Measurements from ENCODE around the gene PTDSS2.
"Not testable (repeated sequence)": the region's sequence is repeated elsewhere in the genome, so short reads cannot be mapped to it uniquely, and the experiment has no call there.

The PTDSS2 gene

DNA sequence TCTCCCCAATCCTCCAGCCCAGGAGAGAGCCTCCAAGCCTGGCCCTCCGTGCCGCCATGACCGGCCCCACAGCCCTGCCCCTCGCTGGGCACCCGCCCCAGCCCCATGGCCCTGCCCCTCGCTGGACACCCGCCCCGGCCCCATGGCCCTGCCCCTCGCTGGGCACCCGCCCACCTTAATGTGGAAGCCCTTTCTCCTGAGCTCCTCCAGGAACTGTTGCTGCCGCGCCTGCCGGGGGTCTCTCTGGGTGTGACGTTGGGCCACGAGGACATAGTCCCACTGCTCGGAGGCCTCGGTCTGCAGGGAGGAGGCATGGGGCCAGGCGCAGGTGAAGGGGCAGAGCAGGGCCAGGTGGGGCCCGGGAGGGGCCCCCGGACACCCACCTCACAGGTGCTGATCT, 16.4 kb upstream of the PTDSS2 start:
- no peak for DNase-seq

DNA sequence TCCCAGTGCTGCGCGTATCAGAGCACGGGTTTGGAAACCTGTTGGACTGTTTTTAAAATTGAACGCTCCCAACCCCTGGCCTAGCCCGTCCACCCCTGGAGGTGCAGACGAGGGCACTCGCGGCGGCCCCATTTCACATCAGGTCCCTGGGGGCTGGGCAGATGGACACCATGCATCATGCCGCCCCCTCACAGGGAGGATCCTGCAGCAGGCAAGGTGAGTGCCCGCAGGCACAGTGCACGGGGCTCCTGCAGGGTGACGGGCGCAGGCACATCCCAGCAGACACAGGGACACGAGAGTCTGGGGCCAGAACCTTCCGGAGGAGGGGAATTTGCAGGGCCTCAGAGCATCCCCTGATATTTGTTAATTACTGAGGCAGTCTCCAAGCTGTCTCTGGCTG, 15.6 kb upstream of the PTDSS2 start:
- DNase-seq = no peak

DNA sequence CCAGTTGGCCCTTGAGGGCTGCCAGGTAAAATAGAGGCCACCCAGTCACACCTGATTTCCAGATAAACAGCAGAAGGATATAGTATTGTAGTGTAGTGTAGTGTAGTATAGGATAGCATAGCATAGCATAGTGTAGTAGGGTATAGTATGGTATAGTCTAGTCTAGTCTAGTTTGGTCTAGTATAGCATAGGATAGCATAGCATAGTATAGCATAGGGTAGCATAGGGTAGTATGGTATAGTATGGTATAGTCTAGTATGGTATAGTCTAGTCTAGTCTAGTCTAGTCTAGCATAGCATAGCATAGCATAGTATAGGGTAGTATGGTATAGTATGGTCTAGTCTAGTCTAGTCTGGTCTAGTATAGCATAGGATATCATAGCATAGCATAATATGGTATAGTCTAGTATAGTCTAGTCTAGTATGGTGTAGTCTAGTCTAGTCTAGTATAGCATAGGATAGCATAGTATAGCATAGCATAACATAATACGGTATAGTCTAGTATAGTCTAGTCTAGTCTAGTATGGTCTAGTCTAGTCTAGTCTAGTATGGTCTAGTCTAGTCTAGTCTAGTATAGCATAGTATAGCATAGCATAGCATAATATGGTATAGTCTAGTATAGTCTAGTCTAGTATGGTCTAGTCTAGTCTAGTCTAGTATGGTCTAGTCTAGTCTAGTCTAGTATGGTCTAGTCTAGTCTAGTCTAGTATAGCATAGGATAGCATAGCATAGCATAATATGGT, 14.9 kb upstream of the PTDSS2 start:
- not testable (repeated sequence) for DNase-seq

DNA sequence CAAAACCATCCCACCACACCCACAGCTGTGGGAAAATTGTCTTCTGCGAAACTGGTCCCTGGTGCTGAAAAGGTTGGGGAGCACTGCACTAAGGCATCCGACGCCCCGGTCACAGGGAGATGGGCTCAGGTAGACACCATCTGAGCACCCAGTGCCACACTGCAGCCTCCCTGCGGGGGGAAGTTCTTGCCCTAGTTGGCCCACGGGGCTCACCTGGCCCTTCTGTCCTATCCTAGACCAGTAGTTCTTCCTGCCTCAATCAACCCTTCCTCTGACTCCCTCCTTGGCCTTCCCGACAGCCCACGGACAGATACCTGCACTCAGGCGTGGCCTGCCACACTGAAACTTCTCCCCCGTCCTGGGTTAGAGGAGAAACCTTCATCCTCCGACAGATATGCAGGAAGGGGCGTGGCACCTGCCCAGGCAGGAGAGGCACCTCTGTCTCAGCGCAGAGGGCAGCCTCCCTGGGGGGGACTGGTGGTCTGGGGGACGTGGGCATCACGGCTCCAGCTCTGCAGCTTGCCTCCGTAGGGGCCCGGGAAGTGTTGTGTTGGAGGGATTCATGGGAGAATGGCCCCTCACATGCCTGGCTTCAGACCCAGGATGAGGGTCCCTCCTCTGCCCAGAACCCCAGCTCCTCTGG, 12.7 kb upstream of the PTDSS2 start:
- DNase-seq = no peak

DNA sequence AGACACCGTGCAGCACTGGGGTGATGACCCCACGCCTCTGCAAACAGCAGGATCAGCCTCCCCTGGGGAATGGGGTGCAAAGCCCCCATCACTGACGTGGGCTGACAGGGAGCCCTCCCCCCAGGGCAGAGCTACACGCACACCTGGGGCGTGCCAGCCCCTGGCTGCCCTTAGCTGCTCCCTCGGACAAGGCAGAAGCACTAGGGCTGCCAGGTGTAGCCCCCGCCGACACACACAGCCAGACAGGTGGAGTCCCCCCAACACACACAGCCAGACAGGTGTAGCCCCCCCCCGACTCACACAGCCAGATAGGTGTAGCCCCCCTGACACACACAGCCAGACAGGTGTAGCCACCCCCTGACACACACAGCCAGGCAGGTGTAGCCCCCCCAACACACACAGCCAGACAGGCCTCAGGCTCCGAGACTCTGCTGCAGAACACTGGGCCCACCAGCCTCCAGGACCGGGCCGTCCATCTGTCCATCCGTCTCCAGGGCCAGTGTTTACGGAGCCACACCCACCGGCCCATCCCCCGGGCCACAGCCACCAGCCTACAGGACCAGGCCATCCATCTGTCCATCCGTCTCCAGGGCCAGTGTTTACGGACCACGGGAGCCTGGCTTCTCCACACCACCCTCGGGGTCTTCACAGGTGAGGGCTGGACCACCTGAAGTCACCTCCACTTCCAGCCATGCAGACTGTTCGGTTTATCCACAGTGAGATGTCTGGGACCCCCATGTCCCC, 11.8 kb upstream of the PTDSS2 start:
- DNase-seq = no peak

DNA sequence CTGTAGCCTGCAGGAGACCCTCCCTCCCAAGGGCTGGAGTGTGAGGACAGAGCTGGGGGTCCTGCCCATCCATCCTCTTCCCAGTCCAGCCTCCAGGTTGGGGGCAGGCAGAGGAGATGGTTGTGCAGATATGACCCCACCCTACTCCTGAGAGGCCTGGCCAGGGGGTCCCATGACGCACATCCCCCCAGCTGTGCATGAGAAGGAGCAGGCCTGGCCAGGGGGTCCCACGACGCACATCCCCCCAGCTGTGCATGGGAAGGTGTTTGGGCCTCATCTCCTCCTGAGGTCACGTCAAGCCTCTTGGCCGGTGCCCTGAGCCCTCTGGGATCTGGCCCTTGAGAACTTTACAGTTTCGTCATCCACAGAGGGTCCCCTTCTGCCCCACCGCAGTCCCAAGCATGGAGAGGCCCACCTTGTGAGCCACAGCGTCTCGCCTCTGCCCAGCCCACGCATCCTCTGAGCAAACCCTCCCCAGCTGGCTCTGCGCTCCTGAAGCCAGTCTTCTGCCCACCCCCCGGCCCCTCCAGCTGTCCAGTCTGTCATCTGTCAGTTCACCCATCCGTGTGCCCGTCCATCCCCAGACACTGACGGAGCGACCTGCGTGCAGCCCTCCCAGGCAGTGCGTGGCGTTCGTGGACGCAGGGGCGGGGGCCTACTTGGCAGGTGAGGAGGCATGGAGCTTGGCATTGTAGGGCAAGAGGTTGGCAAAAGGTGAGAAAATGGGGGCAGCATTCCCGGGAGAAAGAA, 10.6 kb upstream of the PTDSS2 start:
- no peak for DNase-seq

DNA sequence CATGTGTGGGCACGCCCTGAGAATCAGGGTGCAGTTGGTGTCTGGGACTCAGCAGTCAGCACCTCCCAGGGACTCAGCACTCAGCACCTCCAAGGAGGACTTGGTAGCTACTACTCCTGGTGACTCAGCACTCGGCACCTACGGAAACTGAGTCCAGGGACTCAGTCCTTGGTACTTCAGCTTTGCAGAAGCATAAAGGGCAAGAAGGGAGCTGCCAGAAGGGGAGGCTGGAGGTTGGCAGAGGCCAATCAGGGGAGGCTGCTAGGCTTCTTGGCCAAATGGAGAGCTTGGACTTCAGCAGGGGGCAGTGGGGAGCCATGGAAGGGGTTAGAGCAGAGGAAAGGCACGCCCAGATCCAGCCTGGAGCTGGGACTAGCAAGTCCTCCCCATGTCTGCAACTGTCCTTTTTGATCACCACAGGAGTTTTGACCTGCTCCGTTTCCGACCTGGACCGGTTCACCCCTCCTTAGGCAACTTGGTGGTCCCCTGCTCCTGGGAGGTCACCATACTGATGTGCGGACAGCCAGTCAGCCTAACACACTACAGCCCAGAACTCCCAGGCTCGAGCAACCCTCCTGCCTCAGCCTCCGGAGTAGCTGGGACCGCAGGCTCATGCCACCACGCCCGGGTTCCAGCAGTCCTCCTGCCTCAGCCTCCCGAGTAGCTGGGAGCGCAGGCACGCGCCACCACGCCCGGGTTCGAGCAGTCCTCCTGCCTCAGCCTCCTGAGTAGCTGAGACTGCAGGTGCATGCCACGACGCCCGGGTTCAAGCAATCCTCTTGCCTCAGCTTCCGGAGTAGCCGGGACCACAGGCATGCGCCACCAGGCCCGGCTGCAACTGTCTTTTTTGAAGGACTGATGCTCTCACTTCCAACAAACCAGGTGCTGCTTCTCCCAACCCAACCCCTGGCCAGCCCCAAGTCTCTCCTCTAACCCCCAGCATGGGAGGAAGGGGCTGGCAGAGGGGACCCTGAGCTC, 9.7 kb upstream of the PTDSS2 start:
- no peak for DNase-seq

DNA sequence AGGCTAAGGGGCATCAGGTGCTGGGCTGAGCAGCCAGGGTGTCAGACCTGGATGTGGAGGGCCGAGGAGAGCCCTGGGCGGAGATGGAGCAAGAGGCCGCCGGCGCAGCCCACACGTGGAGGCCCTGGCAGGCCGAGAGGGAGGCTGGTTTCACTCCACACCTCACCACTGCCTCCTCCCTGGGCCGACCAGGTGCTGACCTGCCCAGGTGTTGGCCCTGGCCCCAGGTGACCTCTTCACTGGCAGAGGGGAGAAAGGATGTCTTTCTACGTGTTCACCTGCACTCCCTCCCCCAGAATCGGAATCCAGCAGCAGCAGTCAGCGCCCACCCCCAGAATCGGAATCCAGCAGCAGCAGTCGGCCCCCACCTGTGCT, 9.0 kb upstream of the PTDSS2 start:
- no peak for DNase-seq

DNA sequence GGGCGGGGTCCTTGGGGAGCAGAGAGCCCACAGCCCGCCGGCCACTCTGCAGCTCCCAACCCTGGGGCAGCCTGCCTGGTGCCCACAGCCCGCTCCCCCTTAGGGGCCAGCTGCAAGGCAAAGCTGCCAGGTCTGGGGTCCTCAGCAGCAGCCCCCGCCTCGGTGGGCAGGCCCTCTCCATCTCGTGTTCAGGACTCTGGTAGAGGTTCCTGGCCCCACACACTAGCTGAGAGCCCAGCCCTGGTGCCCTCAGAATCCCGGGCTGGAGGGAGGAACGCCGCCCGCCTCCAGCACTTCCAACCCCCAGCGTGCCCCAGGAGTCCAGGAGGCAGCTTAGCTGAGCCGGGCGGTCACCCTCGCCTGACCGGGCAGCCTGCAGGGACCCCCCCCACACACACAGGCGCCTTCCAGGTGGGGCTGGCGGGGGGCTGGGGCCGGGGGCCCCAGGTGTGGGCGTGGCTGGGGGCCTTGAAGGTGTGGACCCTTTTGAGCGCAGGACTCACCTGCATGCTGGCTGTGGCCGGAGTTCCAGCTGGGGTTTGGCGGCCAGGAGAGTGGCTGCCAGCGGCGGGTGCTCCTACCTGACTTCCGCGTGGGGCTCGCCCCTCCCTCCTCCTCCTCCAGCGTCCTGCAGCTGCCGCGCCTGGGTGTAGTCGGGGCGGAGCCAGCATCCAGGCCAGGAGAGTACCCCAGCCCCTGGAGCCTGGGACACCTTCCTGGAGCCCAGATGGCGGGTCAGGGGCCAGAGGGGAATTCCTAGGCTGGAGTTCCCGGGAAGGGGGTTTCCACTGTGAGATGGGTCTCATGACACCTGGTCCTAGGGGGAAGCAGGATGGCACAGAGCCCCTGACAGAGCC, 8.4 kb upstream of the PTDSS2 start, which contains the start of gene ANO9:
ANO9 (minus strand) TSS at position 594 of the 857 bp plus-strand sequence; CDS start at position 509, 85 bp downstream.
- DNase-seq = no peak

DNA sequence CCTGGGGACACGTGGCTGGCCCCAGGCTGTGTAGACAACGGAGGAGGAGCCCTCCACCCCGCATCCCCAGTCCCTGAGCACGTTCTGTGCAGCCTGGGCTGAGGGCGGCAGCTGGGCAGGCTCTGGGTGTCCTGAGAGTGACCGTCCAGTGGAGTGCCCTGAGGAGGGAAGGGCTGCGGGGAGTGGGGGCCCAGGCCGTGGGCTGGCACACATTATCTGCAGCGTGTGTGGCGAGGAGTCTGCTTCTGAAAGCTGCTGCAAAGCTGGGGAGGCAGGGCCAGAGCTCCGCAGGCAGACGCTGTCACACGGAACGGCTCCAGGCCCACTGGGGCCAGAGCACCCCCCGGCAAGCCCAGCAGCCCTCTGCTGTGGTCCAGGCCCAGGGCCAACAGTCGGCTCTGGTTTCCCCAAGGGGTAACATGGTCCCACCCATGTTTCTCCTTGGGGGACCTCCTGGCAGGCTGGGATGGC, 7.4 kb upstream of the PTDSS2 start:
- no peak for DNase-seq

DNA sequence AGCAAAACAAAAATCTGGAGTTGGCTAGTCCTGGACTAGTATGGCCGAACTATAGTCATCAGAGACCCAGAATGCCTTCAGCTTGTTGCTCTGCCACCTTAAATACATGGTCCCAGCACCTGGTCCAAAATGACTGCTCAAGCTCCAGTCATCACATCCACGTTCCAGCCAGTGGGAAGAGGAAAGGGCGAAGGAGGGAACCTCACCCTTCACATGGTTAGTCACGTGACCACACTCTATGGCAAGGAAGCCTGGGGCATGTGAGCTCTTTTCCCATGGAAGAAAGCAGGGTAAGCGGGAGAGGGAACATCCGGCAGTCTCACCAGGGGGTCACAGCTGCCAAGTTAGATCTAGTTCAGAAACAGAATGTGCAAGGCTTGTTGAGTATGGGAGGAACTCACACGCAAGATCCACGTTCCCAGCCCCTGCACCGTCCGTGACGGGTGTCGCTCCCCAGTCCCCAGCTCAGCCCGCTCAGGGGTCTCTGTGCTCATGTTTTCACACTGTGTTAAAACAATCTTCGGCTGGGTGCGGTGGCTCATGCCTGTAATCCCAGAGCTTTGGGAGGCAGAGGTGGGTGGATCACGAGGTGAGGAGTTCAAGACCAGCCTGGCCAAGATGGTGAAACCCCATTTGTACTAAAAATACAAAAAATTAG, 6.4 kb upstream of the PTDSS2 start:
- DNase-seq = no peak

DNA sequence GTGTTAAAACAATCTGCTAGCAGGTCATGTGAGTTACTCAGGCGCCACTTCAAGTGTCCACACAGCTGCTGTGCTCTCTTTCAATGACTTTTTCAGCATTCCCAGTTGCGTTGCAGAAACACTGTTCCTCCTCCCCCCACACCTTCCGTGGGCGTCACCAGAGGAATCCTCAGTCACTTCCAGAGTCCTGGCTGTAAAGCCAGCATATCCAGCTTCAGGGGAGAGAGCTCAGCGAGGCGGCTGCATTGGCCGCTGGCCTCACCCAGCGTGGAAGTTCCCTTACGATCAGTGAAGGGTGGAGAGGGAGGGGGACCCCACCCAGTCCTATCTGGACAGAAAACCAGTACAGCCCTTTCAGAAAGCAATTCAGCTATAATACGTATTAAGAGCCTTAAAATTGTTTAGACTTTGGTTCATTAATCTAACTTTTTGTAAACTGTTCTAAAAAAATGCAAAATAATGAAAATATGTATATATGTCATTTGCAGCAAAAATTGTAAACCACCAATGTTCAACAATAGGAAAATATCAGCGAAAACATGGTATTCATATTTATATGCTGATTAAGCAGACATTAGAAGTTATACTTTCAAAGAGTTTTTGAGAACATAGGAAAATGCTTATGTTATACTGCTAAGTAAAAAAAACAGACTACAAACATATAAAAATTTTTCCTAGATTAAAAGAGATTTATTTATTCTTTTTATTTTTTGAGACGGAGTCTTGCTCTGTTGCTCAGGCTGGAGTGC, 5.5 kb upstream of the PTDSS2 start:
- no peak for DNase-seq

DNA sequence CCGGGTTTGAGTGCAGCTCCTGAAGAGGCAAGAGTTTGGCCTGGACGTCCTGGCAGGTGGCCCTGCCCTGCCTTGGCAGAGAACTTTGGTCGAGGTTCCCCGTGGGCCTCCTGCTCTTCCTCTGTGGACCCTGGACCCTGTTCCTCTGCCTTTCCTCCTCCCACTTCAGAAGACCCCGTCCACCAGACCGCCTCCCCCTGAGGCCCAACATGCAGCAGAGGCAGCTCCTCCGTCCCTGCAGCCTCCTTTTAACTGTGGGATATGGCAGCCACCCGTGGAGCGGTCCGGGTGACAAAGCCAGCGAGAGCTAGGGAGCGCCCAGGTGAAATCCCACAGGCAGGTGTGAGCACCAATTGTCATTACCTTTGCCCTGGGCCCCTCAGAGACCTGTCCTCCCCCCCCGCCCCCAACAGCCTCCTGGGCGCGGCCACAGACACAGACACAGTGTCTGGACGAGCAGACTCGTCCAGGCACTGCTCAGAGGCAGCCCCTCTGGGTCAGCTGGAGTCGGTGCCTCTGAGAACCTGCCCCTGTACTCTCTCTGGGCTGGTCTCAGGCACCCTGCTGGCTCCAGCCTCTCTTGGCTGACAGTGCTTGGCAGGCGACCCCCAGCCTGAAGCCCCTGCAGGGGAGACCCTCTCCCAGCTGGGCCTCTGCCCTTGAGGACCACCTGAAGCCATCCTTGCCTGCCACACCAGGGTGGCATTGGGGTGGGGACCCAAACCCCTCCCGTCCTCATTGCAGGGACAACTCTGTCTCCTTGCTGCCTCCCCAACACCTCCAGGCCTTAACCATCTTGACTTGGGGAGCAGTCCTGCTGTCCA, 4.1 kb upstream of the PTDSS2 start:
- no peak for DNase-seq

DNA sequence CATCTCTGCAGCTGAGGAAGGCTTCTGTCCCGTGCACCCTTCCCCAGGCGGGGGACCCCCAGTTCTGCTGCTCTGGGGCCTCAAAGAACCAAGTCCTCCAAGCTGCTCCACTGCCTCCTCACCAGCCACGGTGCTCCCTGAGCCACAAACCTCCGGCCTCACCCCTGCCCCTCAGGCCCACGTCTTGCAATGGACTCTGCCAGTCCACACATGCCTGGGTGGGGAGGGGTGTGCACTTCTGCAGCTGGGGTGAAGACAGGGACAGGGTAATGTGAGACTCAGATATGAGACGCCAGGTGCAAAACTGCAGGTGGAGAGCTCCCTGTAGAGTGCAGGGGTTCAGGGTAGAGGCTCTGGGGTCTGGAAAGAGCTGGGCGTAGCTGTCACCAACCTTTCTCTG, 3.2 kb upstream of the PTDSS2 start:
- no peak for DNase-seq

DNA sequence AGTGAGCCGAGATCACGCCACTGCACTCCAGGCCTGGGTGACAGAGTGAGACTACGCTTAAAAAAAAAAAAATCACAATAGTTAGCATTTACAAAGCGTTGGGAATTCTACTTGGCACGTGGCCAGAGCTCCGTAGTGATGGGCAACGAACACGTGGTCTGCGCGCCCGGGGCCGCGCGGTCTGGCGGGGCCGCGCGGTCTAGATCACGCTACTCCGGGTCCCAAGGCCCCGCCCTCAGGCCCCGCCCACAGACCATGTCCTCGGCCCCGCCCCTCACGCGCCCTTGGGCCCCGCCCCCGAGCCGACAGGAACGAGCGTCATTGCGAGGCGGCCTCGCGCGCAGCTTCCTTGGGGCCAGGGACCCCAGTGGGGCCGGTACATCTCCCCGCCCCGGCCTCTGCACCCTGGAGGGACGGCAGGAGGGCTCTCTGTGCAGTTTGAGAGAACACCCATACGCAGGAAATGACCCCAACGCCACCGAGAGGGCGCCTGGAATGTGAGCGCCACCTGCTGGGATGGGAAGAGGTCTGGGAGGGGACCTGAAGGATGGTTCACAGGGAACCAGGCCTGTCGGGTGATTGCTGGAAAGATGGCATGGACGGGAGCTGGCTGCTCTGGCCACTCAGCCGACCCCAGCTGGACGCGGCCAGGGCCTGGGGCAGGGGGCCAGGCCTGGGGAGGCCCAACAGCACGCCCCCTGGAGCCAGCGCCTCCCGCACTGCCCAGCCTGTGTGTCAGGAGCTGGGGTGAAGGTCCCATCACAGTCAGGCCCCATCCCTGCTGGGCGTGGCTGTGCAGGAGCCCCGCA, 2.0 kb upstream of the PTDSS2 start:
- peak; percentile 88 for DNase-seq

DNA sequence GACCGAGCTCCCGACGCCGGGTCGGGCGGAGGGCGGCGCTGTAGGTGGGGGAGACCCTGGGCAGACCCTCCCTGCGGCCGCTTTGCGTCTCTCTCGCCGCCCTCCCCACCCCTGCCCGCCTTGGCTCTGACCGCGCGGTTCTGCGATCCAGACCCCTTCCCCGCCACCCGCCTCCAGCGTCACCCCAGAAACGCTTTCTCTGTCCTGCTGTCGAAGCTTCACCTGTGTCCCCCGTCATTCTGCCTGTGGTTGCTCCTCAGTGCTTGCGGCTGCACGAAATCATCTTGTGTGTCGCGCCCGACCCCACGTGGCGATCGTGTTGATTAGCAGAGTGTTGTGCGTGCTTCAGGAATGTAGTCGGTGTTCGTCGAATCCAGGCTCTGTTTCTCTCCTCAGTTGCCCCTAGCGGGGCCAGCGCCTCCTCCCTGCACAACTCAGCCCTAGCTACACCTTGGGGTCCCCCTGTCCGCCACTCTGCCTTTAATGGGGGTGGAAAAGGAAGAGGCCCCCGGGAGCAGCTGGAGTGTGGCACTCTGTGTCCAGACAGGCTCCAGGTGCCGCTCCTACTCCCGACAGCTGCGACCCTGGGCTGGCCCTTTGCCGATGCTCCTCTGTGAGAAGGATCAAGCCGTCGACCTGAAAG, 851 bp downstream of the PTDSS2 start:
- peak; percentile 64 for DNase-seq

DNA sequence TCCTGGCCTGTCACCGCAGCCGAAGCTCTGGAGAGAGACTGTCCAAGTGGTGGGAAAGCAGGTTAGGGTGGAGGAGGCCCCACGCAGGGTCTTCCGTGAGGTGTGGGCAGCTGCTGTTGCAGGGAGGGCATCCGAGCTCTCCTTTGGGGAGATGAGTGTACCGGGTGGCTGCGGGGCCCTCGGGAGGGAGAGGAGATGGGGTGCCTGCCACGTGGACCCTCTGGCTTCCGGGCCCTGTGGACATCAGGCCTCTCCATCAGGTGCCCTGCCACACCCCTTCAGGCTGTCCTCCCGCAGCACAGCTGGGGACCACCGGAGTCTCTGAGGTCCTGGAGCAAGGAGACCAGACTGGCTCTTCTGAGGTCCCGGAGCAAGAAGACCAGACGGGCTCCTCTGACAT, 1.7 kb downstream of the PTDSS2 start:
- DNase-seq = no peak

Measured in HCEC 1CT (cell line).